Activated CD4-positive, alpha-beta T cell treated with anti-CD3 and anti-CD28 coated beads, Interleukin-2, amount 10 ng/mL, durations not matched to agents 7 days and 5 days (primary cell): ENCODE results near the gene CLPSL1. TPM values are rescaled to one million over a fixed set of nuclear protein-coding genes. Genes with fewer than 3 reads are reported as not detected.

ENCODE experiments used
- CTCF ChIA-PET: fragments of 350-600 bp; sonication (Branson Sonifier 250); formaldehyde crosslinking; loops from one replicate; lab custom pipeline; 2021; ENCODE audit warnings: antibody characterized with exemption; lab: Charles Lee
- POLR2A ChIA-PET: fragments of 350-600 bp; sonication (Branson Sonifier 250); formaldehyde crosslinking; loops from one replicate; lab custom pipeline; 2021; ENCODE audit warnings: antibody characterized with exemption; lab: Charles Lee
- DNase-seq: peaks from one replicate; pipeline ENCODE4 v3.0.0-alpha.2; 2020
- H3K27ac Mint-ChIP-seq: one replicate; pipeline ENCODE4 v1.8.0; 2021; ENCODE audit warnings: mild to moderate bottlenecking, moderate library complexity, mixed read lengths
- H3K27me3 Mint-ChIP-seq: one replicate; pipeline ENCODE4 v1.8.0; 2021; ENCODE audit warnings: mixed read lengths
- H3K36me3 Mint-ChIP-seq: one replicate; pipeline ENCODE4 v1.8.0; 2021; ENCODE audit warnings: low read depth, mixed read lengths
- H3K4me1 Mint-ChIP-seq: one replicate; pipeline ENCODE4 v1.8.0; 2021; ENCODE audit warnings: mixed read lengths
- H3K4me3 Mint-ChIP-seq: one replicate; pipeline ENCODE4 v1.8.0; 2021; ENCODE audit warnings: mild to moderate bottlenecking, moderate library complexity, mixed read lengths
- H3K9me3 Mint-ChIP-seq: one replicate; pipeline ENCODE4 v1.8.0; 2021; ENCODE audit warnings: mixed read lengths
- total RNA-seq, 2 experiments: library from RNA; stranded (reverse); gene quantifications; one replicate each; pipeline ENCODE4 v1.2.3, GENCODE V29; 2021

The CLPSL1 gene
- total RNA-seq, 2 experiments from 2014 or later = not detected

DNA sequence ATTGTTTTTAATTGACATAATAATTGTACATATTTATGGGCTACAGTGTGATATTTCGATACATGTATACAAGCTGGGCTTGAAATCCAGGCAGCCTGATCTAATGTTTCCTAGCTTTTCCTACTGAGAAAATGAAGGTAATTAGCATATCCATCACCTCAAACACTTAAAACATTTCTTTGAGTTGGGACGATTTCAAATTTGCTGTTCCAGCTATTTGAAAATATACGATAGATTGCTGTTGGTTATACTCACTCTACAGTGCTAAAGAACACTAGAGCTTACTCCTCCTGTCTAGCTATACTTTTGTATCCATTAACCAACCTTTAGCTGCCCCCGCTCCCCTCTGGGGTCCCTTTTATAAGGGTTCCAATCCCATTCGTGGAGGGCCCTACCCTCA is 29.0 kb downstream of the CLPSL1 start:
- CTCF ChIA-PET = interaction anchor here (0.6 kb wide), 1 partner anchor 16 kb away, joined by 6 read pairs; no protein-coding TSS in a partner anchor

GRCh38 chr6:35810971-35811698 is 30.3 kb downstream of the CLPSL1 start:
- ChIA-PET CTCF (interaction anchor here (0.8 kb wide), 1 partner anchor 284 kb away, joined by 4 read pairs; no protein-coding TSS in a partner anchor), POLR2A (no interaction called here)
- Mint-ChIP-seq H3K4me1 (peaks cover 3% of the 10 kb centered on the region), H3K4me3 (no peak overlapping the region), H3K27ac (no peak overlapping the region), H3K9me3 (peaks cover 3% of the 10 kb centered on the region), H3K27me3 (peaks cover 2% of the 10 kb centered on the region), H3K36me3 (no peaks in the 10 kb centered on the region)
- no peak for DNase-seq

More for the DNA sequence above, 29.0 kb downstream of the CLPSL1 start:
- Mint-ChIP-seq H3K4me3 (no peak overlapping the region), H3K4me1 (peaks cover 6% of the 10 kb centered on the region), H3K36me3 (no peaks in the 10 kb centered on the region), H3K27me3 (peaks cover 5% of the 10 kb centered on the region), H3K9me3 (no peaks in the 10 kb centered on the region), H3K27ac (no peak overlapping the region)
- DNase-seq = no peak
- POLR2A ChIA-PET = no interaction called here

DNA sequence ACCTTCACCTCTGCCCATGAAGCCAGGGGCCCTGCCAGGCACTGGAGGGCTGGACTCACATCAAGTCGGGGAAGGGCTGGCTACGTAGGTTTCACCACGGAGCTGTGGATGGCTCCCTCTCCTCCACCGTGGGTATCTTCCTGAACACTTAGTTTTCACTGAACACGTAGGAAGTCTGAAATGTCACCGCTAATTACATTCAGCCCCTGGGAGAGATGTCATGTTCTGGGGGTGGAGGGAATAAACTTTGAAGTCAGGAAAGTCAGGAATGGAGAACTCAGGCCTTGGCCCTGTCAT is 30.8 kb downstream of the CLPSL1 start:
- no peak for DNase-seq
- Mint-ChIP-seq H3K4me1 (peaks cover 3% of the 10 kb centered on the region), H3K27me3 (no peaks in the 10 kb centered on the region), H3K9me3 (peaks cover 3% of the 10 kb centered on the region), H3K4me3 (no peak overlapping the region), H3K36me3 (no peaks in the 10 kb centered on the region), H3K27ac (no peak overlapping the region)
- CTCF ChIA-PET = no interaction called here
- POLR2A ChIA-PET = no interaction called here

DNA sequence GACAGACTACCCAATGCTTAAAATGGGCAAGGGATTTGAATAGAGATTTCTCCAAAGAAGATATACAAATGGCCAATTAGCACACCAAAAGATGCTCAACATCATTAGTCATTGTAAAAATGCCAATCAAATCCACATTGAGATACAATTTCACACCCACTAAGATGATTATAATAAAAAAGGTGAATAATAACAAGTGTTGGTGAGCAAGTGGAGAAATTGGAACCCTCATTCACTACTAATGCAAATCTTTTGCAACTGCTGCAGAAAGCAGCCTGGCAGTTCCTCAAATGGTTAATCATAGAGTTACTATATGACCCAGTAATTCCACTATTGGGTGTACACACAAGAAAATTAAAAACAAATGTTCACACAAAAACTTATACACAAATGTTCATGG is 36.7 kb downstream of the CLPSL1 start:
- Mint-ChIP-seq H3K27me3 (peaks cover 2% of the 10 kb centered on the region), H3K9me3 (peaks cover 3% of the 10 kb centered on the region), H3K4me3 (no peak overlapping the region), H3K36me3 (no peaks in the 10 kb centered on the region), H3K4me1 (no peaks in the 10 kb centered on the region), H3K27ac (no peak overlapping the region)
- ChIA-PET POLR2A (no interaction called here), CTCF (no interaction called here)
- no peak for DNase-seq

- H3K4me3 Mint-ChIP-seq = no peak overlapping the region
- H3K27ac Mint-ChIP-seq = no peak overlapping the region
- CTCF ChIA-PET = no interaction called here
- no peaks in the 10 kb centered on the region for H3K36me3 Mint-ChIP-seq
- DNase-seq = no peak
- H3K27me3 Mint-ChIP-seq = no peaks in the 10 kb centered on the region
- POLR2A ChIA-PET = no interaction called here
- H3K9me3 Mint-ChIP-seq = no peaks in the 10 kb centered on the region
- H3K4me1 Mint-ChIP-seq = no peaks in the 10 kb centered on the region
Measured at GRCh38 chr6:35823601-35824000, 42.8 kb downstream of the CLPSL1 start.

- POLR2A ChIA-PET = no interaction called here
- DNase-seq = no peak
- H3K27me3 Mint-ChIP-seq = no peaks in the 10 kb centered on the region
Measured at GRCh38 chr6:35824552-35825192, 43.9 kb downstream of the CLPSL1 start.

DNA sequence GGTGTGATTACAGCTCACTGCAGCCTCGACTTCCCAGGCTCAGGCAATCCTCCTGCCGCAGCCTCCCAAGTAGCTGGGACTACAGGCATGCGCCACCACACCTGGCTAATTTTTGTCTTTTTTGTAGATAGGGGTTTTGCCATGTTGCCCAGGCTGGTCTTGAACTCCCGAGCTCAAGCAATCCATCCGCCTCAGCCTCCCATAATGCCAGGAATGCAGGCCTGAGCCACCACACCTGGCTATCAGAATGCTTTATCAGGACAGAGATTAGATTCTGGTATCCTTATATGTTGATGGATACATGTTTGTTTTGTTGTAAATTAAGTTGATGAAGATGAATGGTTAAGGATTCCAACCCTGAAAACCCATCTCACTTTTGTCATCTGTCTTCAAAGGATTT is 48.5 kb downstream of the CLPSL1 start:
- Mint-ChIP-seq H3K27ac (no peak overlapping the region), H3K36me3 (peaks cover 10% of the 10 kb centered on the region), H3K4me3 (no peak overlapping the region), H3K9me3 (no peaks in the 10 kb centered on the region), H3K27me3 (no peaks in the 10 kb centered on the region), H3K4me1 (no peaks in the 10 kb centered on the region)
- POLR2A ChIA-PET = no interaction called here
- DNase-seq = no peak
- CTCF ChIA-PET = interaction anchor here (0.6 kb wide), 1 partner anchor 39 kb away, joined by 3 read pairs; no protein-coding TSS in a partner anchor

More at GRCh38 chr6:35824552-35825192, 43.9 kb downstream of the CLPSL1 start:
- Mint-ChIP-seq H3K4me1 (no peaks in the 10 kb centered on the region), H3K9me3 (no peaks in the 10 kb centered on the region), H3K36me3 (no peaks in the 10 kb centered on the region), H3K4me3 (no peak overlapping the region), H3K27ac (no peak overlapping the region)
- CTCF ChIA-PET = interaction anchor here (0.6 kb wide), 2 partner anchors 218 to 652 kb away, joined by 3 to 4 read pairs; no protein-coding TSS in a partner anchor

DNA sequence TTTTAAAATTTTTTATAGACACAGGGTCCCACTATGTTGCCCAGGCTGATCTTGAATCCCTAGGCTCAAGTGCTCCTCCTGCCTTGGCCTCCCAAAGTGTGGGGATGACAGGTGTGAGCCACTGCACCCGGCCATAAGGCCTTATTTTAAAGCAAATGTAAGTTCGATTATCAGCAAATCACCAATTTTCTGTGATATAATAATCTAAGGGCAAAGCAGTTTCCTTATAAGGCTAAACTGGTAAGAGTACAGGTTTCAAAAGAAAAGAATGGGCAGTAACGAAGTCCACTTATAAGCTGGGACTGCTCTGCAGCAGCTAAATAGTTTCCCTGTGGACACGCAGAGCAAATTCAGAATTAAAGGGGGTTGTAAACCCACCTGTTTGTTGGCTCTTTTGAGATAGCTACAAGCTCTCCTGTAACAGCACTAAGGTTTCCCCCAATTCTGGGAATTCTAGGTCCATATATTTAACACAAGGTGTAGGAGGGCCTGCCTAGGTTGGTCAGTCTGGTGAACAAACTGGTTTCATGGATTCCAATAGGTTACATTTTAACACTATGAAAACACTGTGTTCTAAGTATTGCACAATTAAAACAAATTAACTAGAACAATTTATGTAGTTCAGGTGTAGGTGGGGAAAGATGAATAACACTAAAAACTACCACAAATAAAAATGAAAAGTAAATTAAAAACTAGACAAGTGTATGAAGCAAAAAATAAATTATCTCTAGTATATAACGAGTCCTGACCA is 50.6 kb downstream of the CLPSL1 start:
- no peaks in the 10 kb centered on the region for H3K27me3 Mint-ChIP-seq
- peaks cover 16% of the 10 kb centered on the region for H3K36me3 Mint-ChIP-seq
- no peak overlapping the region for H3K27ac Mint-ChIP-seq
- no peaks in the 10 kb centered on the region for H3K9me3 Mint-ChIP-seq
- CTCF ChIA-PET = interaction anchor here (1.0 to 1.2 kb wide), 2 partner anchors 16 to 88 kb away, joined by 3 read pairs; no protein-coding TSS in a partner anchor
- H3K4me3 Mint-ChIP-seq = no peak overlapping the region
- no peak for DNase-seq
- H3K4me1 Mint-ChIP-seq = no peaks in the 10 kb centered on the region
- POLR2A ChIA-PET = interaction anchor here (0.6 kb wide), 1 partner anchor 25 kb away, joined by 3 read pairs; no protein-coding TSS in a partner anchor

DNA sequence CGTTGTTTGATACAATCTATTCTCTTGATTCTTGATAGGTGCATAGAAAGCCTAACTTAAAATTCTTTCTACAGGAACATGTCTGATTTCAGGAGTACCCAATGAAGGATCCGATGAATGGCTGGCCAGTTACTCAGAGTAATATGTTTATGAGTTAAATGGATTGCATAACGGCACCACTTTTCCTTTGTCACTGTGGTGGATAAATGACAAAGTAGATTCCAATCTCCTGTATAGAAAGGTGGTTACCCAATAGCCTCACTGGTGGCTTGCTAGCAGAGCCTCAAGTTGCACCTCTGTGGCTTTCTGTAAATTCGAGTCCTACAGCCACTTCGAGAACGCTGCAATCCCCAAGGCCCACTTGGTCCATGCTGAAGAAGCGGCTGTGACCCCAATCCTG is 52.7 kb downstream of the CLPSL1 start:
- no peaks in the 10 kb centered on the region for H3K9me3 Mint-ChIP-seq
- ChIA-PET CTCF (no interaction called here), POLR2A (no interaction called here)
- no peaks in the 10 kb centered on the region for H3K4me1 Mint-ChIP-seq
- H3K27me3 Mint-ChIP-seq = no peaks in the 10 kb centered on the region
- H3K36me3 Mint-ChIP-seq = peaks cover 27% of the 10 kb centered on the region
- DNase-seq = no peak
- H3K27ac Mint-ChIP-seq = no peak overlapping the region
- no peak overlapping the region for H3K4me3 Mint-ChIP-seq

Other genes starting within 250 kb of the CLPSL1 start
- gene FKBP5, start 92.1 kb upstream of the CLPSL1 start, total RNA-seq = 100 to 1,000 TPM in 1 of 2 experiments, 10 to 100 TPM in 1; 94.2 to 100 TPM
- gene ARMC12, start 44.0 kb upstream of the CLPSL1 start, total RNA-seq = 1 to 10 TPM; 1.2 to 1.6 TPM
- not detected for gene CLPSL2, start 4.4 kb upstream of the CLPSL1 start, total RNA-seq
- not detected for gene CLPS, start 16.3 kb downstream of the CLPSL1 start, total RNA-seq
- gene LHFPL5, start 24.3 kb downstream of the CLPSL1 start, total RNA-seq = not detected
- gene SRPK1, start 140.1 kb downstream of the CLPSL1 start, total RNA-seq = 10 to 100 TPM; 65.9 to 66.0 TPM
- gene SLC26A8, start 243.6 kb downstream of the CLPSL1 start, total RNA-seq = not detected
- 10 to 100 TPM; 66.7 to 68.6 TPM for gene MAPK14, start 246.8 kb downstream of the CLPSL1 start, total RNA-seq